ENCODE measurements around the gene MS4A10.

Gene MS4A10

GRCh38 chr11:60786811-60787567, 1.9 kb downstream of the MS4A10 start:
- Histone ChIP-seq H3K36me3 (no peaks in the 10 kb centered on the region), H3K4me3 (ENCODE audit: low read depth, low read length) (no peak overlapping the region), H3K9me3 (no peaks in the 10 kb centered on the region), H3K4me1 (no peaks in the 10 kb centered on the region), H3K27me3 (no peaks in the 10 kb centered on the region)
- DNase-seq: no peak
- TF ChIP-seq CTCF (IDR thresholded peaks at IDR 0.05; ENCODE audit: low read depth, low read length): no peak

GRCh38 chr11:60788401-60789125, 3.4 kb downstream of the MS4A10 start:
- TF ChIP-seq CTCF (IDR thresholded peaks at IDR 0.05; ENCODE audit: low read depth, low read length): no peak
- no peaks in the 10 kb centered on the region for H3K4me1 ChIP-seq
- DNase-seq: no peak
- no peaks in the 10 kb centered on the region for H3K36me3 ChIP-seq
- no peaks in the 10 kb centered on the region for H3K9me3 ChIP-seq
- H3K4me3 ChIP-seq (ENCODE audit: low read depth, low read length): no peak overlapping the region
- no peaks in the 10 kb centered on the region for H3K27me3 ChIP-seq

- no peak for DNase-seq
- no peaks in the 10 kb centered on the region for H3K27me3 ChIP-seq
- TF ChIP-seq CTCF (IDR thresholded peaks at IDR 0.05; ENCODE audit: low read depth, low read length): no peak
- no peaks in the 10 kb centered on the region for H3K36me3 ChIP-seq
- no peaks in the 10 kb centered on the region for H3K4me1 ChIP-seq
- H3K9me3 ChIP-seq: no peaks in the 10 kb centered on the region
- no peak overlapping the region for H3K4me3 ChIP-seq (ENCODE audit: low read depth, low read length)
Observed at GRCh38 chr11:60790726-60791125, 5.6 kb downstream of the MS4A10 start.

- H3K4me3 ChIP-seq (ENCODE audit: low read depth, low read length): no peak overlapping the region
- H3K27me3 ChIP-seq: no peaks in the 10 kb centered on the region
- no peaks in the 10 kb centered on the region for H3K9me3 ChIP-seq
- H3K4me1 ChIP-seq: no peaks in the 10 kb centered on the region
- H3K36me3 ChIP-seq: no peaks in the 10 kb centered on the region
- DNase-seq: no peak
- TF ChIP-seq CTCF (IDR thresholded peaks at IDR 0.05; ENCODE audit: low read depth, low read length): no peak
Observed at GRCh38 chr11:60791153-60791933, 6.2 kb downstream of the MS4A10 start.

GRCh38 chr11:60792521-60792920, 7.4 kb downstream of the MS4A10 start:
- no peaks in the 10 kb centered on the region for H3K4me1 ChIP-seq
- no peak for DNase-seq
- no peaks in the 10 kb centered on the region for H3K27me3 ChIP-seq
- TF ChIP-seq CTCF (IDR thresholded peaks at IDR 0.05; ENCODE audit: low read depth, low read length): no peak
- no peak overlapping the region for H3K4me3 ChIP-seq (ENCODE audit: low read depth, low read length)
- H3K36me3 ChIP-seq: no peaks in the 10 kb centered on the region
- H3K9me3 ChIP-seq: no peaks in the 10 kb centered on the region

Data from BE2C (cell line).